Activated naive CD8-positive, alpha-beta T cell treated with anti-CD3 and anti-CD28 coated beads, Interleukin-2, amount 10 ng/mL, durations not matched to agents 7 days and 5 days (primary cell): ENCODE measurements around the gene TBC1D22B. TPM values are rescaled to one million over a fixed set of nuclear protein-coding genes. Genes with fewer than 3 reads are reported as not detected.
A peak's percentile ranks its signal among the peaks of the same experiment; 100 is the strongest.

Experiments used
- ATAC-seq: fragments of 150-1000 bp; cut with Tn5 transposase; one replicate; pipeline ENCODE4 v1.10.0; 2021; ENCODE audit warnings: low read depth, moderate library complexity
- POLR2A ChIA-PET: fragments of 350-600 bp; sonication (Branson Sonifier 250); formaldehyde crosslinking; loops from one replicate; lab custom pipeline; 2021; ENCODE audit warnings: antibody characterized with exemption; lab: Charles Lee
- DNase-seq: peaks from one replicate; pipeline ENCODE4 v3.0.0; 2021
- H3K27ac Mint-ChIP-seq: one replicate; pipeline ENCODE4 v1.8.0; 2022; ENCODE audit warnings: mild to moderate bottlenecking, mixed read lengths
- H3K27me3 Mint-ChIP-seq: one replicate; pipeline ENCODE4 v1.8.0; 2022; ENCODE audit warnings: mild to moderate bottlenecking, moderate library complexity, mixed read lengths
- H3K36me3 Mint-ChIP-seq: one replicate; pipeline ENCODE4 v1.8.0; 2021; ENCODE audit warnings: mild to moderate bottlenecking, mixed read lengths
- H3K4me1 Mint-ChIP-seq: one replicate; pipeline ENCODE4 v1.8.0; 2021; ENCODE audit warnings: mixed read lengths
- H3K4me3 Mint-ChIP-seq: one replicate; pipeline ENCODE4 v1.8.0; 2022; ENCODE audit warnings: mild to moderate bottlenecking, moderate library complexity, mixed read lengths
- H3K9me3 Mint-ChIP-seq: one replicate; pipeline ENCODE4 v1.8.0; 2021; ENCODE audit warnings: mixed read lengths
- total RNA-seq, 2 experiments: library from RNA; stranded (reverse); gene quantifications; one replicate each; pipeline ENCODE4 v1.2.3, GENCODE V29; 2021

Gene TBC1D22B
- total RNA-seq, 2 experiments from 2014 or later = 13.8 to 14.7 TPM

- H3K9me3 Mint-ChIP-seq = no peaks in the 10 kb centered on the region
- H3K36me3 Mint-ChIP-seq = peaks cover 34% of the 10 kb centered on the region
- ATAC-seq (no peak), DNase-seq (no peak)
- H3K27me3 Mint-ChIP-seq = no peaks in the 10 kb centered on the region
- peaks cover 62% of the 10 kb centered on the region for H3K4me1 Mint-ChIP-seq
- H3K27ac Mint-ChIP-seq = no peak overlapping the region
- H3K4me3 Mint-ChIP-seq = no peak overlapping the region
- POLR2A ChIA-PET = interaction anchor here (0.8 kb wide), 1 partner anchor 25 kb away, joined by 3 read pairs; no protein-coding TSS in a partner anchor
Measured at GRCh38 chr6:37261198-37261597, 3.6 kb downstream of the TBC1D22B start.

GRCh38 chr6:37262446-37263026 lies 5.0 kb downstream of the TBC1D22B start:
- no peak overlapping the region for H3K27ac Mint-ChIP-seq
- H3K9me3 Mint-ChIP-seq = no peaks in the 10 kb centered on the region
- DNase-seq (no peak), ATAC-seq (no peak)
- H3K27me3 Mint-ChIP-seq = no peaks in the 10 kb centered on the region
- H3K4me3 Mint-ChIP-seq = no peak overlapping the region
- POLR2A ChIA-PET = interaction anchor here (1.3 kb wide), 1 partner anchor 14 kb away, joined by 3 read pairs; no protein-coding TSS in a partner anchor
- H3K4me1 Mint-ChIP-seq = peaks cover 50% of the 10 kb centered on the region
- H3K36me3 Mint-ChIP-seq = peaks cover 34% of the 10 kb centered on the region

GRCh38 chr6:37265001-37265400 lies 7.4 kb downstream of the TBC1D22B start:
- DNase-seq (no peak), ATAC-seq (no peak)
- Mint-ChIP-seq H3K27ac (no peak overlapping the region), H3K36me3 (peaks cover 46% of the 10 kb centered on the region), H3K27me3 (no peaks in the 10 kb centered on the region), H3K9me3 (no peaks in the 10 kb centered on the region), H3K4me1 (peaks cover 45% of the 10 kb centered on the region), H3K4me3 (no peak overlapping the region)
- POLR2A ChIA-PET = interaction anchor here (1.1 kb wide), 1 partner anchor 18 kb away, joined by 3 read pairs; no protein-coding TSS in a partner anchor

GRCh38 chr6:37265860-37266259 lies 8.3 kb downstream of the TBC1D22B start:
- H3K27ac Mint-ChIP-seq = no peak overlapping the region
- no peaks in the 10 kb centered on the region for H3K9me3 Mint-ChIP-seq
- POLR2A ChIA-PET = interaction anchor here (1.1 kb wide), 1 partner anchor 19 kb away, joined by 3 read pairs; no protein-coding TSS in a partner anchor

GRCh38 chr6:37269105-37269504 lies 11.5 kb downstream of the TBC1D22B start:
- H3K36me3 Mint-ChIP-seq = peaks cover 32% of the 10 kb centered on the region
- no peaks in the 10 kb centered on the region for H3K9me3 Mint-ChIP-seq
- no peak for DNase-seq
- POLR2A ChIA-PET = no interaction called here
- no peaks in the 10 kb centered on the region for H3K27me3 Mint-ChIP-seq
- no peak overlapping the region for H3K4me3 Mint-ChIP-seq
- no peak overlapping the region for H3K27ac Mint-ChIP-seq
- H3K4me1 Mint-ChIP-seq = peaks cover 47% of the 10 kb centered on the region
- ATAC-seq = no peak

More at GRCh38 chr6:37265860-37266259, 8.3 kb downstream of the TBC1D22B start:
- H3K4me1 Mint-ChIP-seq = peaks cover 41% of the 10 kb centered on the region
- no peaks in the 10 kb centered on the region for H3K27me3 Mint-ChIP-seq
- ATAC-seq (no peak), DNase-seq (no peak)
- peaks cover 47% of the 10 kb centered on the region for H3K36me3 Mint-ChIP-seq
- H3K4me3 Mint-ChIP-seq = no peak overlapping the region

GRCh38 chr6:37272834-37273566 lies 15.4 kb downstream of the TBC1D22B start:
- POLR2A ChIA-PET = interaction anchor here (0.6 to 1.9 kb wide), 10 partner anchors 9 to 246 kb away, joined by 3 to 15 read pairs (median 5); partner anchors contain the start of genes TBC1D22B and TMEM217
- peak overlapping the region; percentile 72 for H3K4me3 Mint-ChIP-seq
- ATAC-seq (peak; percentile 82), DNase-seq (no peak)
- peaks cover 46% of the 10 kb centered on the region for H3K36me3 Mint-ChIP-seq
- H3K9me3 Mint-ChIP-seq = no peaks in the 10 kb centered on the region
- H3K4me1 Mint-ChIP-seq = peaks cover 64% of the 10 kb centered on the region
- peak overlapping the region; percentile 86 for H3K27ac Mint-ChIP-seq
- no peaks in the 10 kb centered on the region for H3K27me3 Mint-ChIP-seq

GRCh38 chr6:37273690-37274089 lies 16.1 kb downstream of the TBC1D22B start:
- H3K27ac Mint-ChIP-seq = peak overlapping the region; percentile 86
- DNase-seq (no peak), ATAC-seq (no peak)
- peaks cover 68% of the 10 kb centered on the region for H3K4me1 Mint-ChIP-seq
- H3K36me3 Mint-ChIP-seq = peaks cover 46% of the 10 kb centered on the region
- no peaks in the 10 kb centered on the region for H3K9me3 Mint-ChIP-seq
- POLR2A ChIA-PET = interaction anchor here (0.7 to 1.9 kb wide), 7 partner anchors 8 to 247 kb away, joined by 3 to 15 read pairs (median 6); partner anchors contain the start of genes TBC1D22B and TMEM217
- no peaks in the 10 kb centered on the region for H3K27me3 Mint-ChIP-seq
- peak overlapping the region; percentile 72 for H3K4me3 Mint-ChIP-seq

- no peak for ATAC-seq
- Mint-ChIP-seq H3K4me3 (peak overlapping the region; percentile 30), H3K36me3 (peaks cover 50% of the 10 kb centered on the region), H3K27ac (peak overlapping the region; percentile 37), H3K9me3 (no peaks in the 10 kb centered on the region), H3K4me1 (peaks cover 78% of the 10 kb centered on the region), H3K27me3 (no peaks in the 10 kb centered on the region)
- no peak for DNase-seq
- POLR2A ChIA-PET = interaction anchor here (1.4 to 1.9 kb wide), 3 partner anchors 13 to 22 kb away, joined by 3 to 8 read pairs (median 4); partner anchors contain the start of genes TBC1D22B and TMEM217
Measured at GRCh38 chr6:37275350-37275749, 17.8 kb downstream of the TBC1D22B start.

GRCh38 chr6:37277001-37277409 lies 19.4 kb downstream of the TBC1D22B start:
- DNase-seq = no peak
- peak; percentile 25 for ATAC-seq
- Mint-ChIP-seq H3K27ac (peak overlapping the region; percentile 83), H3K36me3 (peaks cover 45% of the 10 kb centered on the region), H3K4me3 (no peak overlapping the region), H3K9me3 (no peaks in the 10 kb centered on the region), H3K27me3 (no peaks in the 10 kb centered on the region), H3K4me1 (peaks cover 81% of the 10 kb centered on the region)
- POLR2A ChIA-PET = interaction anchor here (0.7 to 1.4 kb wide), 3 partner anchors 15 to 345 kb away, joined by 3 read pairs; no protein-coding TSS in a partner anchor

- POLR2A ChIA-PET = interaction anchor here (0.8 to 1.3 kb wide), 3 partner anchors 9 to 22 kb away, joined by 3 read pairs; partner anchors contain the start of genes TBC1D22B and TMEM217
- H3K4me3 Mint-ChIP-seq = no peak overlapping the region
- ATAC-seq (no peak), DNase-seq (no peak)
- H3K9me3 Mint-ChIP-seq = no peaks in the 10 kb centered on the region
- peak overlapping the region; percentile 72 for H3K27ac Mint-ChIP-seq
- H3K36me3 Mint-ChIP-seq = peaks cover 50% of the 10 kb centered on the region
- H3K27me3 Mint-ChIP-seq = no peaks in the 10 kb centered on the region
- H3K4me1 Mint-ChIP-seq = peaks cover 56% of the 10 kb centered on the region
Measured at GRCh38 chr6:37279366-37280134, 22.0 kb downstream of the TBC1D22B start.

GRCh38 chr6:37280162-37280887 lies 22.8 kb downstream of the TBC1D22B start:
- ATAC-seq = no peak
- H3K36me3 Mint-ChIP-seq = peaks cover 50% of the 10 kb centered on the region
- H3K4me1 Mint-ChIP-seq = peaks cover 50% of the 10 kb centered on the region
- no peak overlapping the region for H3K4me3 Mint-ChIP-seq
- no peak for DNase-seq
- H3K27ac Mint-ChIP-seq = peak overlapping the region; percentile 49
- no peaks in the 10 kb centered on the region for H3K27me3 Mint-ChIP-seq
- H3K9me3 Mint-ChIP-seq = no peaks in the 10 kb centered on the region
- POLR2A ChIA-PET = interaction anchor here (0.8 to 1.3 kb wide), 2 partner anchors 12 to 23 kb away, joined by 3 read pairs; partner anchors contain the start of genes TBC1D22B and TMEM217

- Mint-ChIP-seq H3K4me1 (peaks cover 36% of the 10 kb centered on the region), H3K36me3 (peaks cover 48% of the 10 kb centered on the region), H3K4me3 (no peak overlapping the region), H3K27me3 (no peaks in the 10 kb centered on the region), H3K27ac (no peak overlapping the region), H3K9me3 (no peaks in the 10 kb centered on the region)
- ATAC-seq (no peak), DNase-seq (no peak)
- POLR2A ChIA-PET = interaction anchor here (0.8 kb wide), 1 partner anchor 9 kb away, joined by 8 read pairs; no protein-coding TSS in a partner anchor
Measured at GRCh38 chr6:37282371-37282770, 24.8 kb downstream of the TBC1D22B start.
